ENCODE data around the gene GSC2. TPM values are rescaled to one million over a fixed set of nuclear protein-coding genes. Genes with fewer than 3 reads are reported as not detected.
A peak's percentile ranks its signal among the peaks of the same experiment; 100 is the strongest.

GSC2 gene
- total and polyA plus RNA-seq, 9 of the 15 experiments (the other 6 are each of a cell fraction or from before 2014, with no cell fraction given), result not detected

DNA sequence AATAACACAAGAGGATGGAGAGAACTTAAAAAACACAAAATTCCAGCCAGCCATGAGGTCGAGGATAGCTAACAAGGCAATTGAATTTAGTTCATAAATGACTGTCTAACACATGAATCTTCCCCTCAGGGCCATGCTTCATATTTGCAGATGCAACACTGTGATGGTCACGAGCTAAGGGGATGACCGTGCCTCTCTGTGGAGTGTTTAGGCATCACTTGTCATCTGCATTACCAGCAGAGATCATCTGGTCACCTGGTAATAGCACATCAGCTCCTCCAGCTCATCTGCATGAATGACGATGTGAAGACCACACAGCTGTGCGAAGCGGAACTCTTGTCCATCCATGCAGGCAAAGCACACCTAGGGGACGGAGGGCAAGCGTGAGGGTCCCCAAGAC is 49.4 kb upstream of the GSC2 start:
- Histone ChIP-seq H3K9ac (ENCODE audit: insufficient read depth in 1 of 2, low read depth in 2 of 2, low read length in 2 of 2) (no peak overlapping the region), H3K79me2 (ENCODE audit: control insufficient read depth, insufficient read depth, low read length) (no peaks in the 10 kb centered on the region), H3K9me3 (replicated peaks; ENCODE audit: control insufficient read depth, insufficient read depth, low read depth, low read length) (no peaks in the 10 kb centered on the region), H3K9me1 (ENCODE audit: control insufficient read depth, insufficient read depth, low read length) (peaks cover 3% of the 10 kb centered on the region), H3K27me3 (ENCODE audit: control insufficient read depth in 2 of 2, insufficient read depth in 2 of 2, low read length in 2 of 2) (peaks cover 69 to 88% of the 10 kb centered on the region in 2 experiments), H3K4me2 (ENCODE audit: insufficient read depth, low read length) (no peak overlapping the region), H3K4me1 (replicated peaks in 1 of 2; ENCODE audit: control insufficient read depth in 2 of 2, insufficient read depth in 2 of 2, low read length in 2 of 2) (peaks cover 14 to 20% of the 10 kb centered on the region in 2 experiments), H4K20me1 (replicated peaks; ENCODE audit: control insufficient read depth, insufficient read depth, low read length) (no peaks in the 10 kb centered on the region; the same call in 1 of the 2 replicates), H3K27ac (ENCODE audit: extremely low read depth, low read depth, low read length) (no peak overlapping the region), H3K4me3 (no peak overlapping the region), H2AFZ (ENCODE audit: low read depth, low read length) (no peak overlapping the region), H3K36me3 (ENCODE audit: control insufficient read depth, insufficient read depth, low read length) (no peaks in the 10 kb centered on the region)
- no peak for ATAC-seq
- no peak for DNase-seq (ENCODE audit: extremely low read depth in 1 of 4, low spot score in 3 of 4)
- CTCF ChIA-PET (ENCODE audit: low intra/inter-chr PET ratio), result no interaction called here
- in situ Hi-C loops (cut with MboI), result no loop called here
- POLR2A ChIA-PET, result interaction anchor here (0.5 to 11.1 kb wide), 10 partner anchors 9 to 1257 kb away, joined by 3 to 191 read pairs (median 4); partner anchors contain the start of gene SLC25A1
- WGBS (ENCODE audit: insufficient coverage, low coverage, missing lambda C conversion rate), result 16% methylated on average over 8 of the region's 8 CpGs
- no TSS peak for BruUV-seq (replicated peaks)
- intact Hi-C loops (cut with micrococcal nuclease), result no loop called here
- FAIRE-seq, result peak; percentile 6
- TF ChIP-seq USF1 (CRISPR knock-in tag; IDR thresholded peaks at IDR 0.05) (peak; percentile 59), MIER1 (IDR thresholded peaks at IDR 0.05; ENCODE audit: low read depth) (no peak), SETDB1 (IDR thresholded peaks at IDR 0.05; ENCODE audit: low read length) (peak; percentile 95), ZNF830 (CRISPR knock-in tag; IDR thresholded peaks at IDR 0.05) (0 out of 2 replicates have a peak, but pooled peaks have one; percentile 17), JUNB (CRISPR knock-in tag; conservative IDR thresholded peaks at IDR 0.05) (0 out of 2 replicates have a peak, but pooled peaks have one; percentile 10), NR2F6 (CRISPR knock-in tag; IDR thresholded peaks at IDR 0.05) (peak; percentile 14; the same call in 1 of the 2 replicates), SIRT6 (IDR thresholded peaks at IDR 0.05; ENCODE audit: low read depth, low read length) (no peak)
- TF ChIP-seq, protein P1, sequence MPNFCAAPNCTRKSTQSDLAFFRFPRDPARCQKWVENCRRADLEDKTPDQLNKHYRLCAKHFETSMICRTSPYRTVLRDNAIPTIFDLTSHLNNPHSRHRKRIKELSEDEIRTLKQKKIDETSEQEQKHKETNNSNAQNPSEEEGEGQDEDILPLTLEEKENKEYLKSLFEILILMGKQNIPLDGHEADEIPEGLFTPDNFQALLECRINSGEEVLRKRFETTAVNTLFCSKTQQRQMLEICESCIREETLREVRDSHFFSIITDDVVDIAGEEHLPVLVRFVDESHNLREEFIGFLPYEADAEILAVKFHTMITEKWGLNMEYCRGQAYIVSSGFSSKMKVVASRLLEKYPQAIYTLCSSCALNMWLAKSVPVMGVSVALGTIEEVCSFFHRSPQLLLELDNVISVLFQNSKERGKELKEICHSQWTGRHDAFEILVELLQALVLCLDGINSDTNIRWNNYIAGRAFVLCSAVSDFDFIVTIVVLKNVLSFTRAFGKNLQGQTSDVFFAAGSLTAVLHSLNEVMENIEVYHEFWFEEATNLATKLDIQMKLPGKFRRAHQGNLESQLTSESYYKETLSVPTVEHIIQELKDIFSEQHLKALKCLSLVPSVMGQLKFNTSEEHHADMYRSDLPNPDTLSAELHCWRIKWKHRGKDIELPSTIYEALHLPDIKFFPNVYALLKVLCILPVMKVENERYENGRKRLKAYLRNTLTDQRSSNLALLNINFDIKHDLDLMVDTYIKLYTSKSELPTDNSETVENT (CRISPR knock-in tag; IDR thresholded peaks at IDR 0.05), result peak; percentile 32; the same call in 1 of the 2 replicates
- TF ChIP-seq, protein P2, sequence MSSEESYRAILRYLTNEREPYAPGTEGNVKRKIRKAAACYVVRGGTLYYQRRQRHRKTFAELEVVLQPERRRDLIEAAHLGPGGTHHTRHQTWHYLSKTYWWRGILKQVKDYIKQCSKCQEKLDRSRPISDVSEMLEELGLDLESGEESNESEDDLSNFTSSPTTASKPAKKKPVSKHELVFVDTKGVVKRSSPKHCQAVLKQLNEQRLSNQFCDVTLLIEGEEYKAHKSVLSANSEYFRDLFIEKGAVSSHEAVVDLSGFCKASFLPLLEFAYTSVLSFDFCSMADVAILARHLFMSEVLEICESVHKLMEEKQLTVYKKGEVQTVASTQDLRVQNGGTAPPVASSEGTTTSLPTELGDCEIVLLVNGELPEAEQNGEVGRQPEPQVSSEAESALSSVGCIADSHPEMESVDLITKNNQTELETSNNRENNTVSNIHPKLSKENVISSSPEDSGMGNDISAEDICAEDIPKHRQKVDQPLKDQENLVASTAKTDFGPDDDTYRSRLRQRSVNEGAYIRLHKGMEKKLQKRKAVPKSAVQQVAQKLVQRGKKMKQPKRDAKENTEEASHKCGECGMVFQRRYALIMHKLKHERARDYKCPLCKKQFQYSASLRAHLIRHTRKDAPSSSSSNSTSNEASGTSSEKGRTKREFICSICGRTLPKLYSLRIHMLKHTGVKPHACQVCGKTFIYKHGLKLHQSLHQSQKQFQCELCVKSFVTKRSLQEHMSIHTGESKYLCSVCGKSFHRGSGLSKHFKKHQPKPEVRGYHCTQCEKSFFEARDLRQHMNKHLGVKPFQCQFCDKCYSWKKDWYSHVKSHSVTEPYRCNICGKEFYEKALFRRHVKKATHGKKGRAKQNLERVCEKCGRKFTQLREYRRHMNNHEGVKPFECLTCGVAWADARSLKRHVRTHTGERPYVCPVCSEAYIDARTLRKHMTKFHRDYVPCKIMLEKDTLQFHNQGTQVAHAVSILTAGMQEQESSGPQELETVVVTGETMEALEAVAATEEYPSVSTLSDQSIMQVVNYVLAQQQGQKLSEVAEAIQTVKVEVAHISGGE (CRISPR knock-in tag; IDR thresholded peaks at IDR 0.05), result peak in 1 of 3 experiments; percentile 47; a peak in 1 of 6 replicates
- TF ChIP-seq, protein P3, sequence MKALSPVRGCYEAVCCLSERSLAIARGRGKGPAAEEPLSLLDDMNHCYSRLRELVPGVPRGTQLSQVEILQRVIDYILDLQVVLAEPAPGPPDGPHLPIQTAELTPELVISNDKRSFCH (CRISPR knock-in tag; IDR thresholded peaks at IDR 0.05), result no peak
- TF ChIP-seq, protein P3 (tag; IDR thresholded peaks at IDR 0.05), result 0 out of 2 replicates have a peak, but pooled peaks have one; percentile 14
- TF ChIP-seq, protein P4, sequence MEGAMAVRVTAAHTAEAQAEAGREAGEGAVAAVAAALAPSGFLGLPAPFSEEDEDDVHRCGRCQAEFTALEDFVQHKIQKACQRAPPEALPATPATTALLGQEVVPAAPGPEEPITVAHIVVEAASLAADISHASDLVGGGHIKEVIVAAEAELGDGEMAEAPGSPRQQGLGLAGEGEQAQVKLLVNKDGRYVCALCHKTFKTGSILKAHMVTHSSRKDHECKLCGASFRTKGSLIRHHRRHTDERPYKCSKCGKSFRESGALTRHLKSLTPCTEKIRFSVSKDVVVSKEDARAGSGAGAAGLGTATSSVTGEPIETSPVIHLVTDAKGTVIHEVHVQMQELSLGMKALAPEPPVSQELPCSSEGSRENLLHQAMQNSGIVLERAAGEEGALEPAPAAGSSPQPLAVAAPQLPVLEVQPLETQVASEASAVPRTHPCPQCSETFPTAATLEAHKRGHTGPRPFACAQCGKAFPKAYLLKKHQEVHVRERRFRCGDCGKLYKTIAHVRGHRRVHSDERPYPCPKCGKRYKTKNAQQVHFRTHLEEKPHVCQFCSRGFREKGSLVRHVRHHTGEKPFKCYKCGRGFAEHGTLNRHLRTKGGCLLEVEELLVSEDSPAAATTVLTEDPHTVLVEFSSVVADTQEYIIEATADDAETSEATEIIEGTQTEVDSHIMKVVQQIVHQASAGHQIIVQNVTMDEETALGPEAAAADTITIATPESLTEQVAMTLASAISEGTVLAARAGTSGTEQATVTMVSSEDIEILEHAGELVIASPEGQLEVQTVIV (CRISPR knock-in tag; IDR thresholded peaks at IDR 0.05; ENCODE audit: borderline replicate concordance), result no peak

All from K562 (cell line).